ENCODE measurements around the gene CBX5.

GRCh38 chr12:54280468-54281260 lies 742 bp upstream of the CBX5 start, which contains the start of gene HNRNPA1:
- TF ChIP-seq CTCF (IDR thresholded peaks at IDR 0.05; ENCODE audit: low read length) (no peak), EZH2 (IDR thresholded peaks at IDR 0.05; ENCODE audit: borderline replicate concordance, low read length) (no peak)
